GDM1 (cell line): ENCODE results near the gene OARD1.

ENCODE experiments used
- DNase-seq: peaks from one replicate; lab custom pipeline; 2025; lab: John Stamatoyannopoulos, UW

Gene OARD1

DNA sequence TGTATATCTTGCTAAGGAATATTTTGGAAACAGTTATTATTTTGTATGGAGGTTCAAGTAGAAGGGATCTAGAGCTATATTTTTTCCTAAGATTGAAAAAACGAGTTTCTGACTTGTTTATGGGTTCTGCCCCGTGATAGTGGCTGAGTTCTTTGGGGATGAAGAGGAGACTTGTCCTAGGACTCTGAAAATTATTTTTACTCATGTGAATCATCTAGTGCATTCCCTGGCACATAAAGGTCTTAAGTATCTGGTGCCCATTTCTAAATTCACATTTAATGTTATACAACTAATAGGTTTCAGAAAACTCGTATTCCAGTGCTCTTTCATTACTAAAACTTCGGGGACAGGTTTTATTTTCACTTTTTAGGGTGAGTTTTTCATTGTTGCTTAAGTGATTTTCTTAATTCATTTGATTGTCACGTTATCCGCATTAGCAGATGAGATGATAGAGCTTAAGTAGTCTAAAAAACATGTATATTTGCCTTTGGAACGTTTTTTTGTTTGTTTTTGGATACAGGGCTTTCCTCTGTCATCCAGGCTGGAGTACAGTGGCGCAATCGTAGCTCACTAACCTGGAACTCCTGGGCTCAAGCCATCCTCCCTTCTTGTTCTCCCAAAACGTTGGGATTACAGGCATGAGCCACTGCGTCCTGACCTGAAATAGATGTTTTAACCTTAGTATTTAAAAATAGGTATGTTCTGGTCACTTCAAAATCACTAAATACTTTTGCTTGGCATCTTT lies 2.7 kb upstream of the OARD1 start:
- no peak for DNase-seq

DNA sequence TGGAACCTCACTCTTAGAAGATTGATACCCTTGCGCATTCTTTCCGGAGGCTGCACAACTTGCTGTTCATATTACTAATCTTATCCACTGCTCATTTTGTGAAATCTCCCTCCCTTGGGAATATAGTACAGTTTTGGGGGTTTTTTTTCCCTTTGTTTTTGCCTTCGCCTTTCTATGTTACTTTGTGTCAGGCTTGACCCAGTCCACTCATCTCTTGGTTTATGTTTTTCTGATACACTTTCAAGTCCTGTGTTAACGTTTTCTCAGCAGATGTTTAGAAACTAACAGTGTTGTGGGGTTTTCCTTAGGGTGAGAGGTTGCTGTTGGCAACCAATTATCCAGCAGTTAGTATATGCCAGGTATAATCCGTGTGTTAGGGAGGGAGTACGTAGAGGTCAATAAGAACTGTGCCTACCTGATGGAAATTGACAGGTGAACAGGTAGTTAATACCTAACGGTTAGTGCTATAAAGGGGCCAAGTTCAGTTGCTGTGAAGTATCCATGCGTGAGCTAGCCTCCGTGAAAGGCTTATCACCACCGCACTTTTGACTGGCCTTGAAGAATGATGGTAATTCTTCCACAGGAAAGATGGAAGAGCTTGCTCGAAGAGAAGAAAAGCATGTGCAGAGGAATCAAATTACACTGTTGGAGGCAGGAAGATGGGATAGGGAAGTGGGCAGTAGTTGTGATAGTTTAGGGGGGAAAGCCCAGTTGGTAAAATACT lies 2.0 kb upstream of the OARD1 start:
- DNase-seq, result no peak

DNA sequence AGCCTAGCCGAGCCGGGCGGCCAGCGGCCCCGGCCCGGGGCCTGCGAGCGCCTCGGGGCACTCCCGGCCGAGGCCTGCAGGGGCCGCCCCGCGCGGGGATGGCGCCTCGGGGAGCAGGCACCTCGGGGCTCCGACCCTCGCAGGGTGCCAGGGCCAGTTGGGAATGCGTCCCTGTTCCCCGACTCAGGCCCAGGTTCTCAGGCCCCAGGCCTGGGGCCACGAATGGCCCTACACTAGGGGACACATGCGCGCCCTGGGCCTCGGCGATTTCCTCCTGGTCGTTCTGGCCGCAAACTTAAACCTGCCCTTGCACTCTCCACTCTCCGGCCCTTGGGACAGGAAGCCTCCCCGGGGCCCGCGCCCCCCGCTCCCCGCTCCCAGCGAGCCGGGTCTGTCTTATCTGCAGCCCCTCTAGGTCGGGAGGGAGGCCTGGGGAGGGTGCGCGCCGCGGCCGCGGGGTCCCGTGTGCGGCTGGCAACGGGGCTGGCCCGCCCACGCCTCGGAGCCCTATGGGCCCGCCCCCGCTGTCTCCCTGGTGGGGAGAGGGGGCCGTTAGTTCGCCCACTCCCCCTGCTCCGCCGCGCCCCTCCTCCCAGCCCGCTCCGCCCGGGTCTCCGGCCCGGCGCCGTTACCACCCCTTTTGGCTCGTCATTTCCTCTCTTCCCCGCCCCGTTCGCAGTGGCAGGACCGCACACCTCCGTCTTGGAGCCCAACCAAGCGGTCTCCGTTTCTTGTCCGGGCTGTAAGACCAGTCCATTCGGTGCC lies 1.2 kb upstream of the OARD1 start:
- DNase-seq, result peak; percentile 82

DNA sequence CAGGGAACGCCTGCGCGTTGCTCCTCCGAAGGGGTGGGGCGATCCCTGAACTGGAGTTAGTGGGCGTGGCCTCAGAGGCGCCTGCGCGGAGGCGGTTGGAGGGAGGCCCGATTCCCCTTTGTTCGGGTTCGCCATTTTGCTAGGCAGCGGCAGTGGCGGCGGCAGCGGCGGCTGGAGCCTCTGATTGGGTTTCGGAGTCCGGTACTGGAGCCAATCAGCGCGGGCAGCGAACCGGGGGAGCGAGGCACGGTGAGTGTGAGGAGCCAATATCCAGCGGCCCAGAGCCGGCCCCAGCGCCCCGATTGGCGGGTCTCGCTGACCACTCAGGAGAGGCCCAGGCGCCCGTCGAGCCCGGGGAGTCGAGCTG lies 663 bp upstream of the OARD1 start, which contains the start of gene NFYA:
NFYA (plus strand) TSS at position 139 of the 367 bp plus-strand sequence. CDS start 6,116 bp downstream, outside the sequence.
- DNase-seq, result no peak

DNA sequence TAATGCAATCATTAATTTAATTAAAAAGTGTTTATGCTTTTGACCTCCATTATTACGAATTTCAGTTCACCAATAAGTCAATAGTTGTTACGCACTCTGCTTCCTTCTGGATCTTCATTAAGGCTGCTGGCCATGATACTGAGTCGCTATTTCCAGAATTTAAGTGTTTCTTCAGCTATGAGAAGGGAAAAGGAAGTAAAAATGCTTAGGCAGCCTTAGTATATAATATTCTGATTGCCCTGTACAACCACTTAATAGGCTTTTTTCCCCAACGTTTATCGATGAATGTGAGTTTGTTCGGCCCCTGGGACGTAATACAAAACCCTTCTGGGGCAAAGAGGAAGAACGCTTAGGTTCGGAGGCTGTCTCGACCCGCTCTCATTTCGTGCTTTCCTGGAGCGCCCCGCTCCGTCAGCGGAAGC lies 644 bp downstream of the OARD1 start:
- no peak for DNase-seq

DNA sequence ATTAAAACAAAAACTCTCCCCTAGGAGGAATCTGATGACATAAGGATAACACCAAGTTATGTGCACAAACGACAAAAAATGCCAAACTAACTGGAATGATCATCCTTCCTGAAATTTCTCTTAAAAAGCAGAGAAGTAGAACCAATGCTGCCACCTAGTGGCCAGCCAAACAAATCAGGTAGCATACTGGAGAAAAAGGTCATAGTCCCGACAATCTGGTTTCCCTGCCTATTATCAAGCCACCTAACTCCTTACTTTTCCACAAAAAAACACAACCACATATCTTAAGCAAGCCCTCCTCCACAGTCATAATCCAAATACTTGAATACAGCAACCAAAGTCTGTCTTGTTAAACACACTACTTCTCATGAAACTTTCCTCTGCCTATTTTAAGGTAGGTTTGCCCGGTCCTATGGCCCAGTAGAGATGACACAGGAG lies 5.3 kb downstream of the OARD1 start:
- peak; percentile 61 for DNase-seq

DNA sequence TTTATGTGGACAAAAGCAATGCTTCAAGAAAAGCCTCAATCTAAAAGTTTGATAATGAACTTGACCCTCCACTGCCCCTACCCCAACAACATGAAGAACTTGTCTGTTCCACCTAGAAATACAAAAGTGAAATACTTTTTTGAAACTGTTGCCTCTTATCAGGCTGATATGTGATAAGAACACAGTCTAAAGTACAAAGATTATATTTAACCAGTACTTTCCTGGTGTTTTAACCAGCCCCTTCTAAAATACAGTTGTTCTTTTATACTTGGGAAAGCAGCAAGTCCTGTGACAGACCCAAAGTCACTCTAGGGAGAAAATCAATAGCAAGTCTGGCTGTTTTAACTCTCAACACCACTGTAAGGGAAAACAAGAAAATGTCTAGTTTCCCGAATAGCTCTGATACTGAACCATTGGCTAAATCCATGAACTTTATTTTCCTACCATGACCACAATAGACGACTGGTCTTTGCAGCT lies 6.6 kb downstream of the OARD1 start:
- no peak for DNase-seq

DNA sequence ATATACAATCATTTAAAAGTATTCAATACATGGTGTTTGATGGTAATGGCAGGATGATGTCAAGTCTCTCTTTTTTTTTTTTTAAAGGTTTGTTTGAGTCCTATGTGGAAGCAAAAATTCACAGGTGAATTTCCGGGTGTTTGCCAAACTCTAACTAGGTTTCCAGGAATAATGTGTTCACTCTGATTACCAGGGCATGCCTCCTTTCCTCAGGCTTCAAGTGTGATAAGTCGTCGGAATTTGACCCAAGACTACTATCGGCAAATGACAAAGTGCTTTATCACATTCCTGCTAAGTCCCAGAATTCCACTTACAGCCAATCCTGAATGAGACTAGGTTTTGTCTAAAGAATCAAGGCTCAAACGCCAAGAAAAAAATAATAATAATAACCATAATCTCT lies 7.3 kb downstream of the OARD1 start:
- no peak for DNase-seq

DNA sequence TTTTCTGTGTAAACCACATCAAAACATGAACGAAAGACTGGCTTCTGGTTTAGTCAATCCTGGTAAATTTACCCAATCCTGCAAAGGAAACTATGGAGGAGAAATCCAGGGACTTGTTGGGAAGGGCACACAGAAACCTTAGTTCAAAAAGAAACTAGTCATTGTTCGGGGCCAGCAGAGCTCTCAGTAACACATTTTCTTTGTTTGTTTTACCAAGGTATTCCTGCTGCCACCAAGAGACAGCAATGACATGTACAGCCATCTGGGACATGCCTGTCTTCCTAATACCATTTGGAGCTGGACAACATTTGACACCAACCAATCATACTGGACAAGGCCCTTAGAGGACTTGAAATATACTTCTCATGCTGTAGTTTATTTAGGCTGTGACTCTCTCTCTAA lies 8.3 kb downstream of the OARD1 start:
- no peak for DNase-seq

DNA sequence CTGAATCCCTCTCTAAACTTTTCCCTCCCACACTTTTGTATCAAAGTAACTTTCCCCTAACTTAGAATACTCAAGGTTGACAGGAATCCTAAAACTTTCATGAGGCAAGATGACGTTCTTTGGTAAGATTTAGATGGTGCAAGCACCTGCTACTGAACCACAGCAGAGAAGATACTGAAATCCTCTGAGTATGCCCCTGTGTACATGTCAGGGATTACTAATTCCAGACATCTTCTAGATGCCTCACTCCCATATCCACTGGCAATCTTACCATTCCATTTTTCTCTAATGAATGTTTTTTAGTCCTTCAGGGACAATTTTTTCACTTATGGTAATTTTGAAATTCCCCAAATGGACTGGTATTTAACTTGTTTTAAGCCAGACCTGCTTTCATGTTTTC lies 10.1 kb downstream of the OARD1 start:
- no peak for DNase-seq

DNA sequence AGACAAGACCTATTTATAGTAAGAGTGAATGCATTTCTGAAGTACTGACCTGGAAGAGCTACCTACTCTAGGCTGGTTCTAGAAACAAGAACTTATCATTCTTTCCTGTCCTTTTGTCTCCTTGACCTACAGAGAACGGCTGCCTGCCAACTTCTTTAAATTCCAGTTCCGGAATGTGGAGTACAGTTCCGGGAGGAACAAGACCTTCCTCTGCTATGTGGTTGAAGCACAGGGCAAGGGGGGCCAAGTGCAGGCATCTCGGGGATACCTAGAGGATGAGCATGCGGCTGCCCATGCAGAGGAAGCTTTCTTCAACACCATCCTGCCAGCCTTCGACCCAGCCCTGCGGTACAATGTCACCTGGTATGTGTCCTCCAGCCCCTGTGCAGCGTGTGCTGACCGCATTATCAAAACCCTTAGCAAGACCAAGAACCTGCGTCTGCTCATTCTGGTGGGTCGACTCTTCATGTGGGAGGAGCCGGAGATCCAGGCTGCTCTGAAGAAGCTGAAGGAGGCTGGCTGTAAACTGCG lies 10.9 kb downstream of the OARD1 start:
- DNase-seq, result no peak

DNA sequence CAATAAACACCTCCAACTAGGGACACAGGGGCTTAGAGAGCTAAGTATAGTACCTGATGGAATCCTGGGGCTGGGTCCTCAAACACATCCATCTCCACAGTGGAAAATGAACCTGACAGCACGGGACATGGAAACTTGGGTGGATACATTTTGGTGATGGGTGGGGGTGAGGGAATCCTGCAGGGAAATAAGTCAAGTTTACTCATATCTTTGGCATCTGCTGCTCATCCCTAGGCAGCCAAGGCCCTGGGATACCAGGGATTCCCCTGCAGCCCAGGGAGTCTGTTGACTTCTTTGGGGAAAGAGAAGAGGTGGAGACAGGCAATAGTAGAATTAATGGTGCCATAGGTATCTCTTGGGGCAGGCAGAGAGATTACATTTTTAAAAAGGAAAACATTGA lies 12.6 kb downstream of the OARD1 start:
- DNase-seq, result no peak

DNA sequence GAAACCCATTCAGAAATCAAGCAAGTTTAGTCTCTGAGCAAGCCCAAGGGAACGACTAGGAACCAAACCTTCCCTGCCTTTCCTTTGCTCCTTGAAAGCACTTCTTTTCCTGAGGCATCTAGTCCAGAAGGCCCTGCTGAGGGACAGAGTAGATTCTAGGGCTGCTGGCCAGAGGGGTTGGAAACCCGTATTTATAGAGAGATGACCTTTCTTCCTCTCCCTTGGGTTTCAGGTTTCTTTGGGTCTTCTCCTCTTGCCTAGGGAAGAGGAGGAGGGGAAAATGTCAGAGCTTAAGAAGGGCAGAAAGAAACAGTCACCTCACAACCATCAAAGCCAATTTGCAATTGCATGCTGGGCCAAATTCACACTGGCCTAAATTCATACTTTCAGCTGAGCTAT lies 13.4 kb downstream of the OARD1 start:
- DNase-seq, result no peak

DNA sequence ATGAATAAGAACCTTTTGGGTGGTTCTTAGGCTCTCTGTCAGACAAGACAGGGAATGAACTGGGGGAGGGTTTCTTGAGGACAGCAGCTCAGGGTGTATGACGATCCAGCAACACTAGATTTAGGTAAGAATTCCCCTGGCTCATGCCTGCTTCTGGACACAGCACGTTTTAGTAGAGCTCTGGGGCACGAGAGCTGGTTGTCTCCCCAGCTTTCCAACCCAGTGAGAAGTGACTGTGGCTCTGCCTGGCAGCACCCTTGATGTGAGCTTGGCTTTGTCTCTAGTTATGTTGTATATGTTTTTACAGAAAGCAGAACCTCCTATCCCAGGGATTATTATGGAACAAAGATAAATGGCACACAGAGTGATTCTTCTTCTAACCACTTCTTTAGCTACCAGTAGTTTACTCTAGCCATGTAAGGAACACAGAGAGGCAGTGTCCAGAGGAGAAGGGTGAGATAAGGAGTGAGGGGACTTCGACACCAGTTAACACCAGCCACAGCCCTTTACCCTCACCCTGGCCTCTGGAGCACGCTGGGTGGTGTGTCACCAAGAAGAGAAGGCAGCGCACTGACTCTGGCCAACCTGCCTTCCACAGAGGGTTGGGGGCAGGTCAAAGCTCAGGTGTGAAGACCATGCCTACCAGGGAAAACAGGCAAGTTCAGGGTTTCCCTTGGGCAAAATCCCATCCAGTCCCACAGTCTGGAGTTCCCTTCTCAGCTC lies 15.2 kb downstream of the OARD1 start:
- no peak for DNase-seq

DNA sequence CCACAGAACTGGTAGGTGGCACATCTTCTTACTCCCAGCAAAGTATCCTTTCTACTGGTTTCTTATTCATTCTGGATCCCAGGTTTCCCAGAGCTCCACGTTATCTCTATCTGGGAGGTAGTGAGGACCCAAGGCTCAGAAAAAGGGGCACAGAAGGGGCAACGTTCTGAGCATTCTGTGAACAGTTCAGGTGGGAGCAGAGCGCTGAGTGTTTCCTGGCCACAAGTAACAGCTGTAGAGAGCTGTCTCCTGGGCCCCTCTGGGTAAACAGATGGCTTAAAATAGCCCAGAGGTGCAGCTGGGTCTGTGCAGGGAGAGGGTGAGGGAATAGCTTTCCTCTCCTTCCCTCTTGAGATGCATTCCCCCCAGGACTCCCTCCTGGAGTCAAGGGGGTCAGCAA lies 17.0 kb downstream of the OARD1 start:
- no peak for DNase-seq

DNA sequence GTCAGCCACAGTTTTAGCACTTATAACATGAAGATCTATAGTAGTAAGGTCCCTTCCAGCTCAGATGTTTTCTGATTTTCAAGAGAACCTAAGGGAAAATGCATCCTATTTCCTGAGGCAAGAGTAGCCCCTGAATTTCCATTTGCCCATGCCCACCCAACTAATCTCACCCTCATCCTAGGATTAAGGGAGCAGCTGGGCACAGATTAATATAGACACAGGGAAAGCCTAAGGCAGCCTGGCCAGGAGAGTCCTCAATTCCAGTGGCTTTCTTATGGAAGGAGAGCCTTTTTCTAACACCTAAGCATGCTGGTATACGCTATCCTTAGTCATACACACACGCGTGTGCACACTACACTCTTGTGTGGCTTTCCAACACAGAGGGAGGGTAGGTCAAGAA lies 17.6 kb downstream of the OARD1 start:
- DNase-seq, result no peak

DNA sequence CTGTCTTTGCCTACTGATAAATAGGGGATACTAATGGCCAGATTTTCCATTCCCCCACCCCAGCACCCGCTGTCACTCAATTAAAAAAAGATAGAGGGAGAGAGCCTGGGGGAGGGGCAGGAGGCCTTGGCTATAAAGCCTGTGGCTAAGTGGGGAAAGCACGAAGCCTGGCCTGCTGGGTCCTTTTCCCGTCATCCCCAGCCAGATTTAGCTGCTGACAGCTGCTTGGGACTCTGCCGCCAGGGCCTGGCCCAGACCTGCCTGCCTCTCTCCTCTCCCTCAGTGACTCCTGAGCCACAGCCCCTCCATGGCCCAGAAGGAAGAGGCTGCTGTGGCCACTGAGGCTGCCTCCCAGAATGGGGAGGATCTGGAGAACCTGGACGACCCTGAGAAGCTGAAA lies 19.1 kb downstream of the OARD1 start, which contains the start of gene APOBEC2:
APOBEC2 (plus strand) TSS at position 162 of the 400 bp plus-strand sequence; CDS start at position 308, 146 bp downstream.
- DNase-seq, result no peak

DNA sequence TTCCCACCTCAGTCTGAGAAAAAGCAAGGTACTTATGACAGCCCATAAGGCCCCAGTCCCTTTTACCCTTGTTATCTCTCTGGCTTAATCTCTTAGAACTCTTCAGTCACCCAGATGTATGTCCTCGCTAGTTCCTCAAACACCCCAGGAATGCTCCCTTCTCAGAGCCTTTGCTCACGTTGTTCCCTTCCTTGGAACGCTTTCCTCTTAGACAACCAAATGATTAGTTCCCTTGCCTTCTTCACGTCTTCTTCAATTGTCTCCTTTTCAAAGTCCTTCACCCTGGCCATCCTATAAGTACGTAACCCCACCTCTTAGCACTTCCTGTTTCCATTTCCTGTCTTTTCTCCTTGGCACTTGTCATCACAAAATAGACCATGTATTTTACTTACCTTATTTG lies 20.3 kb downstream of the OARD1 start:
- no peak for DNase-seq

DNA sequence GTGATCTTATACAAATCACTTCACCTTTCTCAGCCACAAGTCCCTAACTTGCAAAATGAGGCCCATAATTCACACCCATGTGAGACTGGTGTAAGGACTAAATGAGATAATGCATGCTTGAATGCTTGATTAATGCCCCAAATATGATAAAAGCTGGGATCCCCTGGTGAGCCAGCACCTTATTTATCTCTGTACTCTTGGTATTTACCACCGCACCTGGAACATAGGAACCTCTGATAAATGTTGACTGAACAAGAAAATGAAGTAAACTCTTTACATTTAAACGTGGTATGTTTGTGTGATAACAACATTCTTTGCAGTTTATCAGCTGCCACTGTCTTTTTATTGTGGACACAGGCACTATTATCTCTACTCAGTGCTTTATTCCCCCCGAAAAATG lies 21.6 kb downstream of the OARD1 start:
- no peak for DNase-seq

DNA sequence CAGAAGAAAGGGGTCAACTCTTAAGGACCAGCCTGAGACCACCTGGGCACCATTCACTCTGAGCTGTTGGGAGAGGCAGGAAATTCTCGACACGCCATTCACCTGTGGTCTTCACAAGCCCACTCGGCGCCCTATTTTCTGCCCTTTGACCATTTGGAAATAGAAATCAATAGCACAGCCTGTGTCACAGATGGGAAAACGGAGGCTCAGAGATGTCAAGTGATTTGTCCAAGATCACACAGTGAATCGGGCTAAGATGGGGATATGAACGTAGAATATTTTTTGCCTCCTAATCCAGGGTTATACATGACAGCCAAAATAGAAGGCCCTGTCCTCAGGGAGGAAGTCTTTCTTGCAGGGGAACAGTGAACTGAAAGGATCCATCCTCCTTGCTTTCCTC lies 22.2 kb downstream of the OARD1 start:
- DNase-seq, result no peak

DNA sequence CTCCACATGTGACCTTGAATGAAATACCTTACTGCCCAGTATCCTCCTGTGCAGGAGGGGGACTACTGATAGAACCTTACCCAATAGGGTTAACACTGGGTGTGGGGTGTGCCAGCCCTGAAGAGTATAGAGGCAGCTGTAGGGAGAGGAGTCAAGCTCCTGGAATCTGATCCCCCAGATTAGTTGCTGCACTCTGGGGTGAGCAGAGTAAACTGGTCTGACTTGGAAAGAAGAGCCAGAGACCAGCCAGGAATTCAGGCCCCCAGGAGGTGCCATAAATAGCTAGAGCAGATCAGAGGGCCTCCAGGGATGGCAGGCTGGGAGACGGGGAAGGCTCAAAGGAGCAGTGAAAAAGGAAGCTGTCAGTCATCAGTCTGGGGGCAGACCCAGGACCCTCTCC lies 22.6 kb downstream of the OARD1 start:
- no peak for DNase-seq
